GM18873 (cell line): ENCODE data around the gene KRTAP10-10.
"Not testable (repeated sequence)": the region's sequence is repeated elsewhere in the genome, so short reads cannot be mapped to it uniquely, and the experiment has no call there.

Experiments used
- ATAC-seq: cut with Tn5 transposase; IDR thresholded peaks from one replicate; pipeline ENCODE4 v1.9.1; 2021; ENCODE audit warnings: mild to moderate bottlenecking, moderate library complexity, moderate number of reproducible peaks; ENCODE audit not compliant: unreplicated experiment, low FRiP score

KRTAP10-10 gene

DNA sequence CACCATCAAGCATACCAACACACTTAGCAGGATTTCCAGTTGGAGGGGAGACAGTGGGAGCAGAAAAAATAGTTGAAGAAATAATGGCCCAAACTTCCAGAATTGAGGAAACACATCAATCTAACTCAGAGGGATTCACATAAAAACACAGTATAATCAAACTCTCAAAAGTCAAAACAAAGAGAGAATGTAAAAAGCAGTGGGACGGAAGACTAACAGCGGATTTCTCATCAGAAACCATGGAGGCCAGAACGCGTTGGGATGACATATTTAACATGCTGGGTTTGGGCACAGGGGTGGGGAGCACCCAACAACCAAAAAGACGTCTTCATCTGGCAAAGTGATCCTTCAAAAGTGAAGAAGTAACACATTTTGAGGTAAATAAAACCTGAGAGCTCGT is 17.3 kb upstream of the KRTAP10-10 start:
- ATAC-seq: no peak

DNA sequence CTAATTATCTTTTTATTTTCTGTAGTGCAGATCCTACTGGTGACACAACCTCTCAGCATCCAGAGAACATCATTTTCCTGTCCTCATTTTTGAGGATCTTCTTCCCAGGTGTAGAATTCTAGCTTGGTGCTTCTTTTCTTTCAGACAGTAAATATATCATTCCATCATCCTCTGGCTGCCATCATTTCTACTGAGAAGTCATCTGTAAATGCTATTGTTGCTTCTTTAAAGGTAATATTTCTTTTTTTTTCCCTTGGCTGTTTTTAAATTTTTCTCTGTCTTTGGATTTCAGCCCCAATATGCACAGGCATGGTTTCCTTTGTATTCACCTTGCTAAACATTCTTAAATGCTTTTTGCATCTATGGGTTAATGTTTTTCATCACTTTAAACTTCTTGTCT is 13.6 kb upstream of the KRTAP10-10 start:
- ATAC-seq: no peak

- no peak for ATAC-seq
Measured at GRCh38 chr21:44625756-44626155, 11.4 kb upstream of the KRTAP10-10 start.

DNA sequence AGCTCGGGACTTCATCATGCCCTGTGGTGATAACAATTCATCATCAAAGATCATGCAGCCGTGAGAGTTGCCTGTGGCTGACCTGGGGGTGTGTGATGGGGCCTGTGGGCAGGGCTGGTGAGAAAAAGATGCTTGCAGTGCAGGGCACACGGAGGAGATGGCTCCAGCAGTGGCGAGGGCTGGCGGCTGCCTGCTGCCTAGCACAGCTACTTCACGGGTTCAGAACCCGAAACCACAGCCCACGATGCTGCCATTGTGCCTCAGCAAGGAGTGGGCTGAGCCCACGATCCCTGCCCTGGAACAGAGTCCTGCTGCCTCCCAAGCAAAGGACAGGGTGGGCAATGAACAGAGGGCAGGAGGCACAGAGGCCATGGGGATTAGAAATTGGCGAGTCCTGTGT is 10.9 kb upstream of the KRTAP10-10 start:
- ATAC-seq: no peak

- ATAC-seq: no peak
Measured at GRCh38 chr21:44626673-44627143, 10.4 kb upstream of the KRTAP10-10 start, which contains the start of gene KRTAP10-9. Gene KRTAP10-9, plus strand, starts transcription at chr21:44627093. Its CDS starts 79 bp downstream, at chr21:44627172.

- not testable (repeated sequence) for ATAC-seq
Measured at GRCh38 chr21:44627181-44627822, 9.9 kb upstream of the KRTAP10-10 start.

- ATAC-seq: not testable (repeated sequence)
Measured at GRCh38 chr21:44627831-44628233, 9.3 kb upstream of the KRTAP10-10 start.

DNA sequence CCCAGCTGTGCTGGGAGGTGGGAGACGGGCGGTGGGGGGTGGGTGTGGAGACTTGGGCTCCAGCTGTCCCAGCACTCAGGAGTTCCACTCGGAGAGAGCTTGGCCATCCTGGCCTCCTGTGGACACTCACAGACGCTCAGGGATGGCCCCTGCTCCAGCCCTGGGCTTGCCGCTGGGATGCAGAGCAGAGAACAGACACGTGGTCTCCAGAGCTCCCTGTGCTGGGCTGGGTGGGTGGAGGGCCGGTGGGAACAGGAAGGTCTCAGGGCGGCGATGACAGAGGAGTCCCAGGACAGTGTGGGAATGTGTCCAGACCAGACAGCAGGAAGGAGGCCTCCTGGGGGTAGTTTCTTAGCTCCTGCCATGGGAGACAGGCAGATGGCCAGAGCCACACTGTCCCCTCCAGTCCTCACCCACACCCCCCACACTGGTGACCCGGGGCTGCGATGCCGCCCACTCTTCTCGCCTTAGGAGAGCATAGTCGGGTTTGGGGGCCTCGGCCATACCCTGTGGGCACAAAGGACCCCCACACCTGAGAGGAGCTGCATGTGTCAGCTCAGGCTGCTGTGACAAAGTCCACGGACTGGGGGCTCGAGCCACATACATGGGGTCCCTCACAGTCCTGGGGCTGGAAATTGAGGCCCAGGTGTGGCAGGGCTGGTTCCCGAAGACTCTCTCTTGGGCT is 8.3 kb upstream of the KRTAP10-10 start:
- ATAC-seq: no peak

- no peak for ATAC-seq
Measured at GRCh38 chr21:44630440-44630839, 6.7 kb upstream of the KRTAP10-10 start.

DNA sequence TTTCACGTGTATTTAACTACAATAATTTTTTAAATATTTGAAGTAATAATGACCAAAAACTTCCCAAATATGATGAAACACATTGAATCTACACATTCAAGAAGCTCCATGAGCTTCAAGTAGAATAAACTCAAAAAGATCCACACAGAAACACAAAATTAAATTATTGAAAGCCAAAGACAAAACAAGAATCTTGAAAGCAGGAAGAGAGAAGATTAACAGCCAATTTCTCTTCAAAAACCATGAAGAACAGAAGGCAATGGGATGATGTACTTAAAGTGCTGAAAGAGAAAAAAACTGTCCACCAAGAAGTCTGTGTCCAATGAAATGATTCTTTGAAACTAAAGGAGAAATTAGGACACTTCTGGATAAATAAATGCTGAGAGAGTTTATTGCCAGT is 5.1 kb upstream of the KRTAP10-10 start:
- ATAC-seq: no peak

DNA sequence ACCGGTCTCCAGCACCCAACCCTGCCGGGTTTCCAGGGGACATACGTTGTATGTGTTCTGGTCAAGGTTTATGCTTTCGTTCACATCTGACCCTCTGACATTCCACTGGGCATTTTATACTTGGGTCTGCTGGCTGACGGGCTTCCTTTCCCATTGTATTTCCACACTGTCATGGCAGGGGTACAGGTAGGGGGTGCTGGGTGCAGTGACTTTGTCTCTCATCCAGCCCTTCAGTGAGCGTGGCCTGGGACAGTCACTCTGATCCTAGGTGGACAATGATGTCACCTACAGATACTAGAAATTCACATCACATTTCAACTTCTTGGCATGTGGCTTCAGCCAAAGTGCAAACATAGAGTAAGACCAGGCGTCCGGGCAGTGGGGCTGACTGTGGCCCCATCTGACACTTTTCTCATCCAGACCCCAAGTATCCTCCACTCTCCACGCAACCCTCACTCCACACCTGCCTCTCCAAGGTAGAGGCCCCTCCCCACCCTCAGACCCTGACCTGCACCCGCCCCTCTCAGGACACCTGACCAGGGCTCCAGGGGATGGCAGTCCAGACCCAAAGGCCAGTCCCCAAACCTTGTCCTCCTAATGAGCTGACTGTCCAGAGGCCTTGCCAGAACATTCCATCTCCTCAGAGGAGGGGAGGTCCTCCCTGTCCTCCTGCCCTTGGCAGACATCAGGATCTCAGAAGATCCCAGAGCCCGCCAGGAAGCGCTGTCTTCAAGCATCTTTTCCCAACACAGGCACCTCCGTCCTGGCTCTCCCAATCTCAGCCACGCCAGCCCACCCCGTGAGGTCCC is 743 bp upstream of the KRTAP10-10 start:
- no peak for ATAC-seq

DNA sequence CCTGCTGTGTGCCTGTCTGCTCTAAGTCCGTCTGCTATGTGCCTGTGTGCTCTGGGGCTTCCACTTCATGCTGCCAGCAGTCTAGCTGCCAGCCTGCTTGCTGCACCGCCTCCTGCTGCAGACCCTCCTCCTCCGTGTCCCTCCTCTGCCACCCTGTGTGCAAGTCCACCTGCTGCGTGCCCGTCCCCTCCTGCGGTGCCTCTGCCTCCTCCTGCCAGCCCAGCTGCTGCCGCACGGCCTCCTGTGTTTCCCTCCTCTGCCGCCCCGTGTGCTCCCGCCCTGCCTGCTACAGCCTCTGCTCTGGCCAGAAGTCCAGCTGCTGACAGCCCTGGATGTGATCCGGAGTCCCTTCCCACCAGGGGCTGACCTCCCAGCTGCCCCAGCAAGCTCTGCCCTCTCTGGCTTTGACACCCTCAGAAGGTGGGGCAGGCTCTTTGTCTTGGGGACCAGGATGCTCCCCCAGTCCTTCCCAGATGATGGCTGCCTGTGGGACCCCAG is 744 bp downstream of the KRTAP10-10 start:
- not testable (repeated sequence) for ATAC-seq

GRCh38 chr21:44638506-44639330 is 1.6 kb downstream of the KRTAP10-10 start:
- not testable (repeated sequence) for ATAC-seq

DNA sequence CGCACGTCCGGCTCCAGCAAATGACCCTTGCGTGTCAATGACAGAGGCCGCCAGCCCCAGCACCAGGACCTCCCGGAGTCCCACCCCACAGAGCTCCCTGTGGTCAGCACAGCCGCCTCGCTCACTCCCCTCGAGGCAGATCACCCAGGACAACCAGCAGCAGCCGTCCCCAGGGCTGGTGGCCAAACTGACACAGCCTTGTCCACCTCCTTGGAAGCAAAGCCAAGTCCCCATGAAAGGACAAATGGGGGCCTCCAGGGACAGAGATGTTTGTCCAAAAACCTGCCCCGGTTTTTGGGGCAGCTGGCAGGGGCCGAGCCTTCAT is 2.1 kb downstream of the KRTAP10-10 start:
- no peak for ATAC-seq

- ATAC-seq: no peak
Measured at GRCh38 chr21:44640761-44641160, 3.6 kb downstream of the KRTAP10-10 start.

- ATAC-seq: no peak
Measured at GRCh38 chr21:44643741-44644310, 6.7 kb downstream of the KRTAP10-10 start.

DNA sequence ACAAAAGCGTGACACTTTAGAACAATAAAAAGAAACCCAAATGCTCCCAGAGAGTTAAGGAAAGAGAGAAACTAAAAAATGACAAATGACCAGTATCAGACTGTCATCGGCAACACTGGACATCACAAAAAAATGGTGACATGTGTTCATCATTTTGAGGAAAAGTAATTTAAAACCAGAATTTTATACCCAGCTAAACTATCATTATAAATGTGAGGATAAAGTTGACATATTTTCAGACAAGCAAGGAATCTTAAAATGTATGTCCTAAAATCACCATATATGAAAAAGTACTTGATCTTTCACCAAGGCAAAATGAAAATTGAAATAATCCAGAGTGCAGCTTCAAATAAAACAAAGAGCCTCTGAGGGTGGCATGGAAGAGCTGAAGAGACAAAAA is 7.7 kb downstream of the KRTAP10-10 start:
- ATAC-seq: no peak

DNA sequence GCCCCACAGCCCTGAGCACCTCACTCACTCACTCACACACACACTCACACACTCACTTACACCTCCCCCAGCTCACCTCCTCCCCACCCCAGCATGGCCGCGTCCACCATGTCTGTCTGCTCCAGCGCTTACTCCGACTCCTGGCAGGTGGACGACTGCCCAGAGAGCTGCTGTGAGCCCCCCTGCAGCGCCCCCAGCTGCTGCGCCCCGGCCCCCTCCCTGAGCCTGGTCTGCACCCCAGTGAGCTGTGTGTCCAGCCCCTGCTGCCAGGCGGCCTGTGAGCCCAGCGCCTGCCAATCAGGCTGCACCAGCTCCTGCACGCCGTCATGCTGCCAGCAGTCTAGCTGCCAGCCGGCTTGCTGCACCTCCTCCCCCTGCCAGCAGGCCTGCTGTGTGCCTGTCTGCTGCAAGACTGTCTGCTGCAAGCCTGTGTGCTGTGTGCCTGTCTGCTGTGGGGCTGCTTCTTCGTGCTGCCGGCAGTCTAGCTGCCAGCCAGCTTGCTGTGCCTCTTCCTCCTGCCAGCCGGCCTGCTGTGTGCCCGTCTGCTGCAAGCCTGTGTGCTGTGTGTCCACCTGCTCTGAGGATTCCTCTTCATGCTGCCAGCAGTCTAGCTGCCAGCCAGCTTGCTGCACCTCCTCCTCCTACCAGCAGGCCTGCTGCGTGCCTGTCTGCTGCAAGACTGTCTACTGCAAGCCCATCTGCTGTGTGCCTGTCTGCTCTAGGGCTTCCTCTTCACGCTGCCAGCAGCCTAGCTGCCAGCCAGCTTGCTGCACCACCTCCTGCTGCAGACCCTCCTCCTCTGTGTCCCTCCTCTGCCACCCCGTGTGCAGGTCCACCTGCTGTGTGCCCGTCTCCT is 9.4 kb downstream of the KRTAP10-10 start, which contains the start of gene KRTAP10-11:
Gene KRTAP10-11, plus strand, starts transcription at position 49 of the 856 bp plus-strand sequence. Its CDS starts 45 bp downstream, at position 94.
- not testable (repeated sequence) for ATAC-seq

DNA sequence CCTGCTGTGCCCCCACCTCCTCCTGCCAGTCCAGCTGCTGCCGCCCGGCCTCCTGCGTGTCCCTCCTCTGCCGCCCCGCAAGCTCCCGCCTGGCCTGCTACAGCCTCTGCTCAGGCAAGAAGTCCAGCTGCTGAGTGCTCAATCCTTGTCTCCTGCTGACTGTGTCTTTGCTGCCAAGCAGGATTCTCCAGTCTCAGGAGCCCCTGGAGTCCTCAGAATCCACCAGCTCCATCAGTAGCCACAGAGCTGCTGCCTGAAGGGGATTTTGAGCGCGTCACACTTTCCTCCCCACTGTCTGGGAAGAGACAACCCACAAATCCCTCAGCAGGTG is 10.0 kb downstream of the KRTAP10-10 start:
- ATAC-seq: no peak
